Stimulated activated CD4-positive, alpha-beta T cell treated with anti-CD3 and anti-CD28 coated beads, Interleukin-12 subunit alpha, Interleukin-12 subunit beta, amount 100 ng/mL, for 24 hours (primary cell): Measurements from ENCODE around the gene ACKR4.
"Not testable (repeated sequence)": the region's sequence is repeated elsewhere in the genome, so short reads cannot be mapped to it uniquely, and the experiment has no call there.

Source experiments
- DNase-seq, 2 experiments: peaks; one replicate each; pipeline ENCODE4 v3.0.0-alpha.2; 2020; ENCODE audit warnings: low read depth in 2 of 2

The ACKR4 gene

GRCh38 chr3:132596816-132597433, at the start of gene ACKR4:
TSS of gene ACKR4 (plus strand) at chr3:132597270. CDS start at chr3:132600398, 3,128 bp downstream.
- no peak for DNase-seq

GRCh38 chr3:132549169-132549568, 47.9 kb upstream of the ACKR4 start:
- no peak for DNase-seq

- DNase-seq, result no peak
Observed at GRCh38 chr3:132549890-132550578, 47.0 kb upstream of the ACKR4 start.

GRCh38 chr3:132550579-132551305, 46.3 kb upstream of the ACKR4 start:
- DNase-seq, result no peak

- DNase-seq, result no peak
Observed at GRCh38 chr3:132553826-132554225, 43.2 kb upstream of the ACKR4 start.

GRCh38 chr3:132554437-132554836, 42.6 kb upstream of the ACKR4 start:
- no peak for DNase-seq

- no peak for DNase-seq
Observed at GRCh38 chr3:132555306-132556035, 41.6 kb upstream of the ACKR4 start.

GRCh38 chr3:132556036-132556386, 41.1 kb upstream of the ACKR4 start:
- DNase-seq, result not testable (repeated sequence)

GRCh38 chr3:132556508-132557159, 40.4 kb upstream of the ACKR4 start:
- DNase-seq, result no peak

- DNase-seq, result no peak
Observed at GRCh38 chr3:132561003-132561402, 36.1 kb upstream of the ACKR4 start.

- DNase-seq, result no peak
Observed at GRCh38 chr3:132563420-132564069, 33.5 kb upstream of the ACKR4 start.

- no peak for DNase-seq
Observed at GRCh38 chr3:132564070-132564465, 33.0 kb upstream of the ACKR4 start.

- no peak for DNase-seq
Observed at GRCh38 chr3:132568422-132568821, 28.6 kb upstream of the ACKR4 start.

GRCh38 chr3:132569153-132569552, 27.9 kb upstream of the ACKR4 start:
- DNase-seq, result no peak

- no peak for DNase-seq
Observed at GRCh38 chr3:132569580-132569979, 27.5 kb upstream of the ACKR4 start.

GRCh38 chr3:132570016-132570415, 27.1 kb upstream of the ACKR4 start:
- no peak for DNase-seq

- DNase-seq, result no peak
Observed at GRCh38 chr3:132573797-132574211, 23.3 kb upstream of the ACKR4 start.

- DNase-seq, result no peak
Observed at GRCh38 chr3:132587401-132587800, 9.7 kb upstream of the ACKR4 start.

GRCh38 chr3:132592216-132592615, 4.9 kb upstream of the ACKR4 start:
- no peak for DNase-seq

- DNase-seq, result no peak
Observed at GRCh38 chr3:132593241-132593946, 3.7 kb upstream of the ACKR4 start.

GRCh38 chr3:132593947-132594323, 3.1 kb upstream of the ACKR4 start:
- DNase-seq, result no peak
